OCI-LY7 (cell line): Measurements from ENCODE around the gene ZMYND8.

Experiments used
- EZH2phosphoT487 ChIP-seq: fragments of 200-600 bp; sonication (generic); IDR thresholded peaks from 2 replicates; pipeline ENCODE4 v1.6.1; 2018; ENCODE audit warnings: low read depth, borderline replicate concordance, mild to moderate bottlenecking, mixed run types, antibody characterized with exemption, low read length, moderate library complexity, mixed read lengths
- TF ChIP-seq, protein P1 (sequence below): fragments of 200-600 bp; sonication (generic); conservative IDR thresholded peaks from 2 replicates; pipeline ENCODE4 v1.5.1; 2014; ENCODE audit warnings: mild to moderate bottlenecking, antibody characterized with exemption, low read length, moderate library complexity, mixed read lengths

GRCh38 chr20:47262008-47262364, 94.5 kb downstream of the ZMYND8 start:
- TF ChIP-seq, protein P1, sequence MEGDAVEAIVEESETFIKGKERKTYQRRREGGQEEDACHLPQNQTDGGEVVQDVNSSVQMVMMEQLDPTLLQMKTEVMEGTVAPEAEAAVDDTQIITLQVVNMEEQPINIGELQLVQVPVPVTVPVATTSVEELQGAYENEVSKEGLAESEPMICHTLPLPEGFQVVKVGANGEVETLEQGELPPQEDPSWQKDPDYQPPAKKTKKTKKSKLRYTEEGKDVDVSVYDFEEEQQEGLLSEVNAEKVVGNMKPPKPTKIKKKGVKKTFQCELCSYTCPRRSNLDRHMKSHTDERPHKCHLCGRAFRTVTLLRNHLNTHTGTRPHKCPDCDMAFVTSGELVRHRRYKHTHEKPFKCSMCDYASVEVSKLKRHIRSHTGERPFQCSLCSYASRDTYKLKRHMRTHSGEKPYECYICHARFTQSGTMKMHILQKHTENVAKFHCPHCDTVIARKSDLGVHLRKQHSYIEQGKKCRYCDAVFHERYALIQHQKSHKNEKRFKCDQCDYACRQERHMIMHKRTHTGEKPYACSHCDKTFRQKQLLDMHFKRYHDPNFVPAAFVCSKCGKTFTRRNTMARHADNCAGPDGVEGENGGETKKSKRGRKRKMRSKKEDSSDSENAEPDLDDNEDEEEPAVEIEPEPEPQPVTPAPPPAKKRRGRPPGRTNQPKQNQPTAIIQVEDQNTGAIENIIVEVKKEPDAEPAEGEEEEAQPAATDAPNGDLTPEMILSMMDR, result no peak
- no peak for TF ChIP-seq EZH2phosphoT487
